ENCODE results near the gene WDR91.

The WDR91 gene

GRCh38 chr7:135158874-135159273, 52.5 kb downstream of the WDR91 start:
- no peak for DNase-seq

GRCh38 chr7:135158141-135158655, 53.1 kb downstream of the WDR91 start:
- DNase-seq = no peak

- no peak for DNase-seq
These were observed 55.0 kb downstream of the WDR91 start for GRCh38 chr7:135156290-135156689.

GRCh38 chr7:135154734-135155133, 56.6 kb downstream of the WDR91 start:
- no peak for DNase-seq

- DNase-seq = no peak
These were observed 58.9 kb downstream of the WDR91 start for GRCh38 chr7:135152442-135152841.

- no peak for DNase-seq
These were observed 59.8 kb downstream of the WDR91 start for GRCh38 chr7:135151533-135151932.

GRCh38 chr7:135151132-135151531, 60.2 kb downstream of the WDR91 start:
- no peak for DNase-seq

- no peak for DNase-seq
These were observed 61.1 kb downstream of the WDR91 start for GRCh38 chr7:135150072-135150782.

GRCh38 chr7:135147899-135148721, 63.2 kb downstream of the WDR91 start, which contains the start of gene TMEM140:
Gene TMEM140 (plus strand): TSS chr7:135148072. CDS start chr7:135164442, 16,370 bp downstream.
- DNase-seq = peak; percentile 36 to 60

GRCh38 chr7:135147341-135147898, 63.9 kb downstream of the WDR91 start:
- no peak for DNase-seq

GRCh38 chr7:135143885-135144668, 67.2 kb downstream of the WDR91 start:
- DNase-seq = no peak

Data from stimulated activated CD4-positive, alpha-beta T cell treated with anti-CD3 and anti-CD28 coated beads, Interleukin-2, amount 100 ng/mL, for 24 hours (primary cell).